ENCODE measurements around the gene OPCML. TPM values are rescaled to one million over a fixed set of nuclear protein-coding genes. Genes with fewer than 3 reads are reported as not detected.

Gene OPCML
- total RNA-seq, 4 donors from 2014 or later = not detected

DNA sequence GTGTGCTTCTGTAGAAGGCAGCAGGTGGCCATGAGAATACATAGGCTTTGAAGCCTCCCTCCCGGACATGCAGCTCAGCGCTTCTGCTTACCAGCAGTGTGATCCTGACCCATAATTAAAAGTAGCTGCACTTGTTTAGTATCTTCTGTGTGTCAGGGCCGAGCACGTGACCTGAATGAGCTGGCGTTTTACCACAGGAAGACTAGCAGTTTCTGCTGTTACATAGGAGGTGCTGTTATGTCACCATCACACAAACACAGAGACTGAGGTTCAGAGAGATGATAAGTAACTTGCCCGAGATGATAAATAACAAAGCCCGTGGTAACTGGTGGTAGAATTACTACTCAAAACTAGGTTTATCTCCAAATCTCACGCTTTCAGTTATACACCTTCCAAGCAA is 329.5 kb downstream of the OPCML start:
- H3K4me1 ChIP-seq = no peaks in the 10 kb centered on the region
- in situ Hi-C loops (cut with MboI; ENCODE audit: low pct_ligation_motif_present in 1 of 4, low pct_unique_long_range_greater_than_20kb in 1 of 4, low sequenced_read_pairs in 3 of 4) = no loop called here
- no peak overlapping the region for H3K4me3 ChIP-seq
- 74 to 100% methylated on average over 1 to 8 of the region's 8 CpGs for WGBS, 2 donors (ENCODE audit: low coverage in 1 of 2)
- H3K27ac ChIP-seq = no peak overlapping the region
- no peaks in the 10 kb centered on the region for H3K9me3 ChIP-seq
- DNase-seq = no peak
- H3K36me3 ChIP-seq = no peaks in the 10 kb centered on the region
- intact Hi-C loops (cut with DNase I; ENCODE audit: low total_unique reads) = no loop called here
- TF ChIP-seq POLR2A (IDR thresholded peaks at IDR 0.05) (no peak), POLR2AphosphoS5 (IDR thresholded peaks at IDR 0.05) (no peak), EP300 (IDR thresholded peaks at IDR 0.05; ENCODE audit: low read depth) (no peak)
- TF ChIP-seq, protein P1, sequence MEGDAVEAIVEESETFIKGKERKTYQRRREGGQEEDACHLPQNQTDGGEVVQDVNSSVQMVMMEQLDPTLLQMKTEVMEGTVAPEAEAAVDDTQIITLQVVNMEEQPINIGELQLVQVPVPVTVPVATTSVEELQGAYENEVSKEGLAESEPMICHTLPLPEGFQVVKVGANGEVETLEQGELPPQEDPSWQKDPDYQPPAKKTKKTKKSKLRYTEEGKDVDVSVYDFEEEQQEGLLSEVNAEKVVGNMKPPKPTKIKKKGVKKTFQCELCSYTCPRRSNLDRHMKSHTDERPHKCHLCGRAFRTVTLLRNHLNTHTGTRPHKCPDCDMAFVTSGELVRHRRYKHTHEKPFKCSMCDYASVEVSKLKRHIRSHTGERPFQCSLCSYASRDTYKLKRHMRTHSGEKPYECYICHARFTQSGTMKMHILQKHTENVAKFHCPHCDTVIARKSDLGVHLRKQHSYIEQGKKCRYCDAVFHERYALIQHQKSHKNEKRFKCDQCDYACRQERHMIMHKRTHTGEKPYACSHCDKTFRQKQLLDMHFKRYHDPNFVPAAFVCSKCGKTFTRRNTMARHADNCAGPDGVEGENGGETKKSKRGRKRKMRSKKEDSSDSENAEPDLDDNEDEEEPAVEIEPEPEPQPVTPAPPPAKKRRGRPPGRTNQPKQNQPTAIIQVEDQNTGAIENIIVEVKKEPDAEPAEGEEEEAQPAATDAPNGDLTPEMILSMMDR (IDR thresholded peaks at IDR 0.05) = no peak
- H3K27me3 ChIP-seq = no peaks in the 10 kb centered on the region

DNA sequence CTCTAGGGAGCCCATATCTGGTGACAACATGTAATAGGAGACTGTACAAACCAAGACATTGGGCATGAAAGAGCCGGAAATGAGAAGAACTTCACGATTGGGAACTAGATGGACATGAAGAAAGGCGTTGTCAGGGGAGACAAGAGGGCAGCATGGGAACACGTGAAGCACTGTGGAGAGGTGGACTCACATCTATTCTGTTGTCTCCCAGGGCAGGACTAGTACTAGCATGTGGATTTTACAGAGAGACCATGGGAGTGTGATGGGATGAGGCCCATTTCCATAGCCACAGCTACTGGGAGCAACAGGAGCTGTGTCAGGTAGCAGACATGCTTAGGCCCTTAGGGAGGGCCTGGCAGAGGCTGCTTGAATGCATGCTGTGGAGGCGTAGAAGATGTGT is 333.9 kb downstream of the OPCML start:
- 81% methylated on average over 5 of the region's 5 CpGs for WGBS, 2 donors (ENCODE audit: low coverage in 1 of 2)
- in situ Hi-C loops (cut with MboI; ENCODE audit: low pct_ligation_motif_present in 1 of 4, low pct_unique_long_range_greater_than_20kb in 1 of 4, low sequenced_read_pairs in 3 of 4) = no loop called here
- H3K27ac ChIP-seq = no peak overlapping the region
- no peak for DNase-seq
- H3K9me3 ChIP-seq = no peaks in the 10 kb centered on the region
- intact Hi-C loops (cut with DNase I; ENCODE audit: low total_unique reads) = no loop called here
- no peaks in the 10 kb centered on the region for H3K4me1 ChIP-seq
- no peak overlapping the region for H3K4me3 ChIP-seq
- no peaks in the 10 kb centered on the region for H3K27me3 ChIP-seq
- H3K36me3 ChIP-seq = no peaks in the 10 kb centered on the region
- TF ChIP-seq EP300 (IDR thresholded peaks at IDR 0.05; ENCODE audit: low read depth) (no peak), POLR2AphosphoS5 (IDR thresholded peaks at IDR 0.05) (no peak), POLR2A (IDR thresholded peaks at IDR 0.05) (no peak)
- TF ChIP-seq, protein P1 (IDR thresholded peaks at IDR 0.05) = no peak

DNA sequence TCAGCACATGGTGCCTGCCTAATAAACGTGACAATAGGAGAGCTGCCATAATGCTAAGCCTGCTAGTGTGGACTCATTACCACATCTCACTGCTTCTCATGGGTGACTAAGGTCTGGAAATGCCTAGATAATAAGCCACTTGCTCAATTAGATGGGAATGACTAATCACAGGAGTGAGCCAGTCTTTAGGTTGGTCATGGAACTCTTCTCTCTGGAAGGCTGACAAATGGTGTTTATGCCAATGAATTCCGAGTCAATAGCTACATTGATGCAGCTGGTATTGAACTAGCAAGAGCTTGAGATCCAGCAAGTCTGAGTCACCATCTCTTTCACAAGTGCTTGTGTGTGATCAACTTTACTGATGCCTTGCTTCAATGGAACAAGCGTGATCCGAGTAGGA is 334.9 kb downstream of the OPCML start:
- Histone ChIP-seq H3K9me3 (no peaks in the 10 kb centered on the region), H3K4me3 (no peak overlapping the region), H3K27me3 (no peaks in the 10 kb centered on the region), H3K36me3 (no peaks in the 10 kb centered on the region), H3K27ac (no peak overlapping the region), H3K4me1 (no peaks in the 10 kb centered on the region)
- WGBS, 2 donors (ENCODE audit: low coverage in 1 of 2) = 73 to 83% methylated on average over 2 to 4 of the region's 4 CpGs
- TF ChIP-seq, protein P1 (IDR thresholded peaks at IDR 0.05) = no peak
- no peak for TF ChIP-seq POLR2A (IDR thresholded peaks at IDR 0.05)
- TF ChIP-seq EP300 (IDR thresholded peaks at IDR 0.05; ENCODE audit: low read depth) = no peak
- no peak for TF ChIP-seq POLR2AphosphoS5 (IDR thresholded peaks at IDR 0.05)
- in situ Hi-C loops (cut with MboI; ENCODE audit: low pct_ligation_motif_present in 1 of 4, low pct_unique_long_range_greater_than_20kb in 1 of 4, low sequenced_read_pairs in 3 of 4) (no loop called here), intact Hi-C loops (cut with DNase I; ENCODE audit: low total_unique reads) (no loop called here)
- no peak for DNase-seq

DNA sequence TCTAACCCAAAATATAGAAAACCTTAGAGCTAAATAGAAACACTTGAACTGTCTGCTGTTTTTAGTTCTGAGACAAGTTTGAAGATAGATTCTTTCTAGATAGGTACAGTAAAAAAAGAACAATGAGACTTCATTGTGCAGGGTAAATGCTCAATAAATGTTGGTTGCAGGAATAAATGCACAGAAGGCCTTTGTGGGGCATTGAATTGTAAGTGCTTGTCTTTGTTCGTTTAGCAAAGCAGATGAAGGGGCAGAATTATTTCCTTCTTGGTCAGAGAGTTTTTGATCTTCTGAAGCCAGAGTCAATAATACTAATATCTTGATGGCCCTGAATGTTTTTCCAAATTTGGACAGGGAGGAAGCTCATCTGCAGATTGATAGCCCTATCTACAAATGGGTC is 340.4 kb downstream of the OPCML start:
- no peaks in the 10 kb centered on the region for H3K27me3 ChIP-seq
- intact Hi-C loops (cut with DNase I; ENCODE audit: low total_unique reads) (no loop called here), in situ Hi-C loops (cut with MboI; ENCODE audit: low pct_ligation_motif_present in 1 of 4, low pct_unique_long_range_greater_than_20kb in 1 of 4, low sequenced_read_pairs in 3 of 4) (no loop called here)
- H3K36me3 ChIP-seq = no peaks in the 10 kb centered on the region
- H3K9me3 ChIP-seq = no peaks in the 10 kb centered on the region
- TF ChIP-seq POLR2A (IDR thresholded peaks at IDR 0.05) (no peak), EP300 (IDR thresholded peaks at IDR 0.05; ENCODE audit: low read depth) (no peak), POLR2AphosphoS5 (IDR thresholded peaks at IDR 0.05) (no peak)
- TF ChIP-seq, protein P1 (IDR thresholded peaks at IDR 0.05) = no peak
- H3K4me3 ChIP-seq = no peak overlapping the region
- no peak for DNase-seq
- H3K4me1 ChIP-seq = no peaks in the 10 kb centered on the region
- WGBS, 2 donors (ENCODE audit: low coverage in 1 of 2) = 43 to 71% methylated on average over 1 of the region's 1 CpG
- H3K27ac ChIP-seq = no peak overlapping the region

All from transverse colon (tissue), 4 donors.